Measurements from ENCODE around the gene TNFRSF1A. TPM values are rescaled to one million over a fixed set of nuclear protein-coding genes. Genes with fewer than 3 reads are reported as not detected.
A peak's percentile ranks its signal among the peaks of the same experiment; 100 is the strongest.

TNFRSF1A gene
- total RNA-seq, 1 experiment from 2014 or later: 91.5 TPM

- BruUV-seq (replicated peaks): no TSS peak
- H3K9me3 ChIP-seq (ENCODE audit: low read depth, low read length, poor library complexity, severe bottlenecking): no peaks in the 10 kb centered on the region
- no peaks in the 10 kb centered on the region for H3K4me1 ChIP-seq (ENCODE audit: insufficient read depth, low read length, poor library complexity, severe bottlenecking)
- TF ChIP-seq EZH2 (IDR thresholded peaks at IDR 0.05; ENCODE audit: borderline replicate concordance, low read depth, low read length, poor library complexity, severe bottlenecking) (no peak), CTCF (conservative IDR thresholded peaks at IDR 0.05; ENCODE audit: low read depth, low read length) (no peak)
- intact Hi-C loops (cut with micrococcal nuclease; ENCODE audit: unreplicated experiment): no loop called here
- no peak overlapping the region for H3K27ac ChIP-seq (ENCODE audit: low read depth, low read length, poor library complexity, severe bottlenecking)
- CTCF ChIA-PET: interaction anchor here (0.7 to 1.3 kb wide), 3 partner anchors 177 to 1848 kb away, joined by 3 to 4 read pairs (median 3); no protein-coding TSS in a partner anchor
- H3K4me3 ChIP-seq (ENCODE audit: low read depth, low read length, poor library complexity, severe bottlenecking): no peak overlapping the region
- H3K27me3 ChIP-seq (replicated peaks; ENCODE audit: insufficient read depth, low read depth, low read length, poor library complexity): no peaks in the 10 kb centered on the region
- DNase-seq (ENCODE audit: low spot score): no peak
- POLR2A ChIA-PET (ENCODE audit: low non-redundant PET): no interaction called here
- no peaks in the 10 kb centered on the region for H3K36me3 ChIP-seq (ENCODE audit: insufficient read depth, low read length, poor library complexity, severe bottlenecking)
These were observed 53.6 kb downstream of the TNFRSF1A start for GRCh38 chr12:6288235-6288634.

- no peak overlapping the region for H3K4me3 ChIP-seq (ENCODE audit: low read depth, low read length, poor library complexity, severe bottlenecking)
- no peaks in the 10 kb centered on the region for H3K9me3 ChIP-seq (ENCODE audit: low read depth, low read length, poor library complexity, severe bottlenecking)
- intact Hi-C loops (cut with micrococcal nuclease; ENCODE audit: unreplicated experiment): loop anchor here (1.0 kb wide), 2 partner anchors 90 to 222 kb away; no protein-coding TSS in a partner anchor
- no TSS peak for BruUV-seq (replicated peaks)
- no peaks in the 10 kb centered on the region for H3K4me1 ChIP-seq (ENCODE audit: insufficient read depth, low read length, poor library complexity, severe bottlenecking)
- POLR2A ChIA-PET (ENCODE audit: low non-redundant PET): no interaction called here
- no peak overlapping the region for H3K27ac ChIP-seq (ENCODE audit: low read depth, low read length, poor library complexity, severe bottlenecking)
- no peak for DNase-seq (ENCODE audit: low spot score)
- H3K27me3 ChIP-seq (replicated peaks; ENCODE audit: insufficient read depth, low read depth, low read length, poor library complexity): no peaks in the 10 kb centered on the region
- no peaks in the 10 kb centered on the region for H3K36me3 ChIP-seq (ENCODE audit: insufficient read depth, low read length, poor library complexity, severe bottlenecking)
- no peak for TF ChIP-seq CTCF (conservative IDR thresholded peaks at IDR 0.05; ENCODE audit: low read depth, low read length)
- TF ChIP-seq EZH2 (IDR thresholded peaks at IDR 0.05; ENCODE audit: borderline replicate concordance, low read depth, low read length, poor library complexity, severe bottlenecking): no peak
- CTCF ChIA-PET: interaction anchor here (0.9 to 1.0 kb wide), 4 partner anchors 90 to 297 kb away, joined by 3 to 21 read pairs (median 4); no protein-coding TSS in a partner anchor
These were observed 56.2 kb downstream of the TNFRSF1A start for GRCh38 chr12:6285532-6286306.

- CTCF ChIA-PET: interaction anchor here (0.6 to 1.0 kb wide), 5 partner anchors 88 to 231 kb away, joined by 3 to 21 read pairs (median 4); no protein-coding TSS in a partner anchor
- Histone ChIP-seq H3K9me3 (ENCODE audit: low read depth, low read length, poor library complexity, severe bottlenecking) (no peaks in the 10 kb centered on the region), H3K27me3 (replicated peaks; ENCODE audit: insufficient read depth, low read depth, low read length, poor library complexity) (no peaks in the 10 kb centered on the region), H3K4me1 (ENCODE audit: insufficient read depth, low read length, poor library complexity, severe bottlenecking) (no peaks in the 10 kb centered on the region), H3K4me3 (ENCODE audit: low read depth, low read length, poor library complexity, severe bottlenecking) (no peak overlapping the region), H3K27ac (ENCODE audit: low read depth, low read length, poor library complexity, severe bottlenecking) (no peak overlapping the region), H3K36me3 (ENCODE audit: insufficient read depth, low read length, poor library complexity, severe bottlenecking) (no peaks in the 10 kb centered on the region)
- TF ChIP-seq CTCF (conservative IDR thresholded peaks at IDR 0.05; ENCODE audit: low read depth, low read length): peak; percentile 93
- TF ChIP-seq EZH2 (IDR thresholded peaks at IDR 0.05; ENCODE audit: borderline replicate concordance, low read depth, low read length, poor library complexity, severe bottlenecking): no peak
- DNase-seq (ENCODE audit: low spot score): peak; percentile 82
- BruUV-seq (replicated peaks): no TSS peak
- intact Hi-C loops (cut with micrococcal nuclease; ENCODE audit: unreplicated experiment): loop anchor here (1.0 kb wide), 2 partner anchors 90 to 222 kb away; no protein-coding TSS in a partner anchor
- POLR2A ChIA-PET (ENCODE audit: low non-redundant PET): no interaction called here
These were observed 56.8 kb downstream of the TNFRSF1A start for GRCh38 chr12:6285063-6285477.
